OCI-LY1 (cell line): Measurements from ENCODE around the gene INPP5A.

Experiments used
- CTCF ChIP-seq: fragments of 200-600 bp; sonication (generic), shearing (Covaris generic); IDR thresholded peaks from 2 replicates; pipeline ENCODE4 v1.5.1; 2017; ENCODE audit warnings: mild to moderate bottlenecking, antibody characterized with exemption, low read length, moderate library complexity, mixed read lengths
- EZH2 ChIP-seq: fragments of 200-600 bp; sonication (generic), shearing (Covaris generic); IDR thresholded peaks from 2 replicates; pipeline ENCODE4 v1.8.0; 2017; ENCODE audit warnings: borderline replicate concordance, mixed run types, mild to moderate bottlenecking, antibody characterized with exemption, low read length, moderate library complexity, mixed read lengths

GRCh38 chr10:132762267-132762666 is 224.7 kb downstream of the INPP5A start:
- TF ChIP-seq EZH2 (no peak), CTCF (no peak)
